ENCODE data around the gene KCTD16.

KCTD16 gene

DNA sequence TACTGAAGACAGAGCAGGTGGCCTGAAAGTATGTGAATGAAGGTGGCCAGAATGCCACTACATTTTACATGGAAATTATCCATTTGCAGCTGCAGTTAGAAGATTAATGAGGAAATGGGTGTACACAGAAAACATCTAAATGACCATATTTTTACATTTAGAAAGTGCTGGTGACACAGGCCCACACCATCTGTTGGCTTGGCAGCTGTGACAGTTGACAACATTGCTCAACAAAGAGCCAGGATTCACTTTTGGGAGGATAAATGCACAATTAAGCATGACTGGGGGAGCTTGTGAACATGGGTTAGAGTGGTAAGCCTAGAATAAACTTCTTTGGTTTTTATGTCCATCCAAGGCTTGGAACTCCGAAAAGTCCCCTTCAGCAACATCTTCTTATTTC, 360.5 kb downstream of the KCTD16 start:
- no peak overlapping the region for H3K4me3 ChIP-seq (replicated peaks; ENCODE audit: low read depth, low read length)
- TF ChIP-seq, protein P1, sequence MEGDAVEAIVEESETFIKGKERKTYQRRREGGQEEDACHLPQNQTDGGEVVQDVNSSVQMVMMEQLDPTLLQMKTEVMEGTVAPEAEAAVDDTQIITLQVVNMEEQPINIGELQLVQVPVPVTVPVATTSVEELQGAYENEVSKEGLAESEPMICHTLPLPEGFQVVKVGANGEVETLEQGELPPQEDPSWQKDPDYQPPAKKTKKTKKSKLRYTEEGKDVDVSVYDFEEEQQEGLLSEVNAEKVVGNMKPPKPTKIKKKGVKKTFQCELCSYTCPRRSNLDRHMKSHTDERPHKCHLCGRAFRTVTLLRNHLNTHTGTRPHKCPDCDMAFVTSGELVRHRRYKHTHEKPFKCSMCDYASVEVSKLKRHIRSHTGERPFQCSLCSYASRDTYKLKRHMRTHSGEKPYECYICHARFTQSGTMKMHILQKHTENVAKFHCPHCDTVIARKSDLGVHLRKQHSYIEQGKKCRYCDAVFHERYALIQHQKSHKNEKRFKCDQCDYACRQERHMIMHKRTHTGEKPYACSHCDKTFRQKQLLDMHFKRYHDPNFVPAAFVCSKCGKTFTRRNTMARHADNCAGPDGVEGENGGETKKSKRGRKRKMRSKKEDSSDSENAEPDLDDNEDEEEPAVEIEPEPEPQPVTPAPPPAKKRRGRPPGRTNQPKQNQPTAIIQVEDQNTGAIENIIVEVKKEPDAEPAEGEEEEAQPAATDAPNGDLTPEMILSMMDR (IDR thresholded peaks at IDR 0.05; ENCODE audit: low read depth, low read length, missing control alignments) = no peak
- DNase-seq (ENCODE audit: extremely low read depth, low read depth) = no peak
